Pulmonary artery endothelial cell (primary cell): ENCODE results near the gene GRIK4. TPM values are rescaled to one million over a fixed set of nuclear protein-coding genes. Genes with fewer than 3 reads are reported as not detected.
A peak's percentile ranks its signal among the peaks of the same experiment; 100 is the strongest.

Experiments used
- DNase-seq: peaks from one replicate; pipeline ENCODE4 v3.0.0-alpha.2; 2011; ENCODE audit warnings: low read depth, low spot score
- total RNA-seq: library from RNA; depleted of rRNA; stranded (reverse); fragments of >200 nt; gene quantifications from 2 replicates; pipeline ENCODE4 v1.2.3, GENCODE V29; 2014

The GRIK4 gene
- total RNA-seq, 1 donor from 2014 or later = 0.07 TPM

GRCh38 chr11:120940160-120940848, 428.8 kb downstream of the GRIK4 start:
- DNase-seq = no peak

GRCh38 chr11:120941000-120941399, 429.5 kb downstream of the GRIK4 start:
- DNase-seq = no peak

- no peak for DNase-seq
Measured at GRCh38 chr11:120942701-120943100, 431.2 kb downstream of the GRIK4 start.

- DNase-seq = no peak
Measured at GRCh38 chr11:120945042-120945441, 433.5 kb downstream of the GRIK4 start.

GRCh38 chr11:120950880-120951279, 439.3 kb downstream of the GRIK4 start:
- DNase-seq = no peak

GRCh38 chr11:120952461-120953434, 441.2 kb downstream of the GRIK4 start:
- peak; percentile 41 for DNase-seq

GRCh38 chr11:120954381-120954780, 442.8 kb downstream of the GRIK4 start:
- DNase-seq = no peak

- no peak for DNase-seq
Measured at GRCh38 chr11:120956710-120957495, 445.4 kb downstream of the GRIK4 start.

- no peak for DNase-seq
Measured at GRCh38 chr11:120958185-120958584, 446.6 kb downstream of the GRIK4 start.

- DNase-seq = no peak
Measured at GRCh38 chr11:120959189-120959588, 447.6 kb downstream of the GRIK4 start.

GRCh38 chr11:120964857-120965256, 453.3 kb downstream of the GRIK4 start:
- no peak for DNase-seq

GRCh38 chr11:120966840-120967239, 455.3 kb downstream of the GRIK4 start:
- no peak for DNase-seq

- DNase-seq = no peak
Measured at GRCh38 chr11:120969993-120970392, 458.4 kb downstream of the GRIK4 start.

- no peak for DNase-seq
Measured at GRCh38 chr11:120971825-120972224, 460.3 kb downstream of the GRIK4 start.

GRCh38 chr11:120972621-120973020, 461.1 kb downstream of the GRIK4 start:
- no peak for DNase-seq

GRCh38 chr11:120973501-120973900, 462.0 kb downstream of the GRIK4 start:
- DNase-seq = no peak

GRCh38 chr11:120974466-120974865, 462.9 kb downstream of the GRIK4 start:
- no peak for DNase-seq

GRCh38 chr11:120974965-120975364, 463.4 kb downstream of the GRIK4 start:
- peak; percentile 19 for DNase-seq

- DNase-seq = no peak
Measured at GRCh38 chr11:120977266-120978137, 466.0 kb downstream of the GRIK4 start.

GRCh38 chr11:120978701-120979100, 467.2 kb downstream of the GRIK4 start:
- DNase-seq = no peak
